ENCODE data around the gene HOGA1. TPM values are rescaled to one million over a fixed set of nuclear protein-coding genes. Genes with fewer than 3 reads are reported as not detected.

Gene HOGA1
- total RNA-seq, 1 experiment from 2014 or later = 4.4 TPM

- Histone ChIP-seq H4K20me1 (ENCODE audit: insufficient read depth) (no peaks in the 10 kb centered on the region), H3K4me1 (replicated peaks; ENCODE audit: insufficient read depth) (no peaks in the 10 kb centered on the region), H3K79me2 (ENCODE audit: low read depth) (0 out of 2 replicates have a peak, but pooled peaks cover 4% of the 10 kb centered on the region), H3K4me3 (peak within 1 kb of the TSS; percentile 83), H3K36me3 (ENCODE audit: low read depth) (no peaks in the 10 kb centered on the region), H2AFZ (peak within 1 kb of the TSS; percentile 90), H3K4me2 (peak within 1 kb of the TSS; percentile 84), H3K9me2 (ENCODE audit: insufficient read depth) (no peaks in the 10 kb centered on the region), H3K27me3 (ENCODE audit: insufficient read depth, low read depth) (no peaks in the 10 kb centered on the region), H3F3A (ENCODE audit: insufficient read depth, low read depth) (peaks cover under 1% of the 10 kb centered on the region; the same call in 1 of the 2 replicates), H3K27ac (no peak within 1 kb of the TSS), H3K9me3 (ENCODE audit: insufficient read depth, low read depth) (no peaks in the 10 kb centered on the region)
- POLR2A ChIA-PET (ENCODE audit: unreplicated experiment) = interaction anchor here (0.5 kb wide), 1 partner anchor 15 kb away, joined by 4 read pairs; no protein-coding TSS in a partner anchor
- TF ChIP-seq EZH2 (IDR thresholded peaks at IDR 0.05; ENCODE audit: low read depth) = no peak
- TF ChIP-seq CTCF (conservative IDR thresholded peaks at IDR 0.05) = no peak
- no TSS peak for BruUV-seq (replicated peaks)
- intact Hi-C loops (cut with micrococcal nuclease; ENCODE audit: unreplicated experiment) = no loop called here
- DNase-seq = peak; percentile 72 to 84
- CTCF ChIA-PET = interaction anchor here (0.5 kb wide), 1 partner anchor 16 kb away, joined by 12 read pairs; no protein-coding TSS in a partner anchor
These were observed 49.0 kb downstream of the HOGA1 start, which contains the start of gene MORN4 for GRCh38 chr10:97632949-97633884. Gene MORN4, minus strand, starts transcription at chr10:97633500. Its CDS starts 13,847 bp downstream, at chr10:97619653.

GRCh38 chr10:97633921-97634320, 49.7 kb downstream of the HOGA1 start:
- peak in 1 of 2 experiments; percentile 8 for DNase-seq

More at GRCh38 chr10:97633921-97634320, 49.7 kb downstream of the HOGA1 start:
- CTCF ChIA-PET = interaction anchor here (0.5 kb wide), 1 partner anchor 15 kb away, joined by 12 read pairs; no protein-coding TSS in a partner anchor
- TF ChIP-seq CTCF (conservative IDR thresholded peaks at IDR 0.05) = peak; percentile 54
- TF ChIP-seq EZH2 (IDR thresholded peaks at IDR 0.05; ENCODE audit: low read depth) = no peak
- Histone ChIP-seq H3K4me1 (replicated peaks; ENCODE audit: insufficient read depth) (no peaks in the 10 kb centered on the region), H3K4me2 (peak overlapping the region; percentile 84), H3K4me3 (peak overlapping the region; percentile 83), H3K79me2 (ENCODE audit: low read depth) (0 out of 2 replicates have a peak, but pooled peaks cover 4% of the 10 kb centered on the region), H3K36me3 (ENCODE audit: low read depth) (no peaks in the 10 kb centered on the region), H3K27ac (no peak overlapping the region), H3K27me3 (ENCODE audit: insufficient read depth, low read depth) (no peaks in the 10 kb centered on the region), H3F3A (ENCODE audit: insufficient read depth, low read depth) (peaks cover 5% of the 10 kb centered on the region; the same call in 1 of the 2 replicates), H3K9me3 (ENCODE audit: insufficient read depth, low read depth) (no peaks in the 10 kb centered on the region), H2AFZ (peak overlapping the region; percentile 90), H3K9me2 (ENCODE audit: insufficient read depth) (no peaks in the 10 kb centered on the region), H4K20me1 (ENCODE audit: insufficient read depth) (no peaks in the 10 kb centered on the region)
- POLR2A ChIA-PET (ENCODE audit: unreplicated experiment) = no interaction called here
- no TSS peak for BruUV-seq (replicated peaks)
- intact Hi-C loops (cut with micrococcal nuclease; ENCODE audit: unreplicated experiment) = no loop called here

Measured in PC-9 (cell line).